ENCODE results near the gene BBC3. TPM values are rescaled to one million over a fixed set of nuclear protein-coding genes. Genes with fewer than 3 reads are reported as not detected.

BBC3 gene
- total and polyA plus RNA-seq, 2 of the 4 experiments (the other 2 are of a cell fraction), result 1.6 to 6.5 TPM

DNA sequence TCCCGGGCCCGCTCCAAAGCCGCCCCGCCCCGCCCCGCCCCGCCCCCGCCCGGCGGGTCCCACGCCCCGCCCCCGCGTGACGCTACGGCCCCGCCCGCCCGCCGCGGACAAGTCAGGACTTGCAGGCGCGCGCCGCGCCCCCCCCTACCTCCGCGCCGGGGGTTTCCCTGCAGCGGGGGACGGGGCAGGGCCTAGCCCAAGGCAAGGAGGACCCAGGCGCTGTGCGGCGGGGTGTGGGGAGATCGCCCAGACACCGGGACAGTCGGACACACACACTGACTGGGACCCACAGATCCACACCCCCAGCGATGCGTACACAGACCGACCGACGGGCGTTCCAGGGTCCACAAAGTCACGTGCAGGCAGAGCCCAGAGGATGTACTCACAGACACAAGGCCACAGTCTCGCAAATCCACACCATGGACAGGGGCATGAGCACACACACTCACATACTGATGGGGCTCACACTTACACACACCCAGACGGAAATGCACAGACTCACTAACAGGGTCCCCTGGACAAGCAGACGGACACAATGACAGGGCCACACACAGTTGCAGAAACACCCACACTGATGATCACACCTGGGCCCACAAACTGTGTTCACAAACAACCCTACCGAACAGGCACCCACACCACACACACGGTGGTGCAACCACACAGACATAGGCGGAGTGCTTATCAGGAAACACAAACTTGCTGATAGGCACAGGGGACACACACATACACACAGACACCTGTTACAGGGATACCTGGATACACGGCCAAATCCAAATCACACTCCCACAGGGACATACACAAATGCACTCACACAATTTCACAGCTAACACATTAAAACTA is 436 bp upstream of the BBC3 start:
- H3K9ac ChIP-seq (ENCODE audit: low read depth, low read length), result peak overlapping the region; percentile 77
- peak overlapping the region; percentile 78 for H3K4me2 ChIP-seq (ENCODE audit: low read depth, low read length)
- H3K56ac ChIP-seq (ENCODE audit: extremely low read depth, insufficient read depth, low read length), result peak overlapping the region; percentile 90
- H2AK9ac ChIP-seq (replicated peaks; ENCODE audit: low read depth, low read length, poor library complexity), result peak overlapping the region; percentile 99
- H3K9me1 ChIP-seq (ENCODE audit: insufficient read depth, low read length), result peaks cover 21% of the 10 kb centered on the region
- dilution Hi-C loops (cut with HindIII; ENCODE audit: low sequenced_read_pairs, unreplicated experiment), result no loop called here
- H3K18ac ChIP-seq (ENCODE audit: low read depth, low read length), result peak overlapping the region; percentile 64
- peak overlapping the region; percentile 96 for H3K4me3 ChIP-seq (ENCODE audit: insufficient read depth, low read depth, low read length)
- H3K23ac ChIP-seq (ENCODE audit: low read depth, low read length), result peak overlapping the region; percentile 100
- BruUV-seq (replicated peaks), result no TSS peak
- H2BK5ac ChIP-seq (ENCODE audit: low read depth, low read length, poor library complexity, severe bottlenecking), result peak overlapping the region; percentile 99
- H3K79me1 ChIP-seq (ENCODE audit: low read depth in 1 of 2, low read length in 2 of 2), result peaks cover 10 to 44% of the 10 kb centered on the region in 2 experiments
- peak overlapping the region; percentile 96 for H3K27ac ChIP-seq (ENCODE audit: insufficient read depth, low read length)
- no peaks in the 10 kb centered on the region for H3K36me3 ChIP-seq (ENCODE audit: control insufficient read depth, insufficient read depth, low read length)
- in situ Hi-C loops (cut with MboI; ENCODE audit: low sequenced_read_pairs), result no loop called here
- H4K91ac ChIP-seq (ENCODE audit: insufficient read depth, low read depth, low read length), result peak overlapping the region; percentile 94
- H3K4ac ChIP-seq (ENCODE audit: low read depth, low read length), result peak overlapping the region; percentile 100
- peak overlapping the region; percentile 38 for H4K5ac ChIP-seq (ENCODE audit: low read depth, low read length)
- peak overlapping the region; percentile 98 for H2BK120ac ChIP-seq (ENCODE audit: low read depth, low read length)
- H2BK20ac ChIP-seq (ENCODE audit: low read depth, low read length), result peak overlapping the region; percentile 100
- ATAC-seq (ENCODE audit: low read depth) (peak; percentile 60), DNase-seq (peak; percentile 90)
- H4K20me1 ChIP-seq (ENCODE audit: insufficient read depth, low read length), result peaks cover 29% of the 10 kb centered on the region
- ChIA-PET CTCF (no interaction called here), POLR2A (ENCODE audit: unreplicated experiment) (interaction anchor here (0.8 kb wide), 1 partner anchor 444 kb away, joined by 4 read pairs; no protein-coding TSS in a partner anchor)
- peak overlapping the region; percentile 100 for H3K14ac ChIP-seq (replicated peaks; ENCODE audit: low read depth, low read length)
- no peaks in the 10 kb centered on the region for H3K9me3 ChIP-seq (ENCODE audit: control insufficient read depth, insufficient read depth, low read length)
- peak overlapping the region; percentile 100; the same call in 2 of the 3 replicates for H2BK15ac ChIP-seq (ENCODE audit: low read depth, low read length)
- H2AFZ ChIP-seq (replicated peaks; ENCODE audit: low read length, poor library complexity), result peak overlapping the region; percentile 97
- 10% methylated on average over 17 of the region's 51 CpGs; no CpG with 5 or more reads in 1 of the 2 experiments for WGBS, 2 experiments (ENCODE audit: extremely low coverage in 2 of 2, insufficient read length in 1 of 2)
- peak overlapping the region; percentile 100 for H2AK5ac ChIP-seq (ENCODE audit: low read depth, low read length)
- H3K4me1 ChIP-seq (ENCODE audit: control insufficient read depth, insufficient read depth, low read length), result peaks cover 24% of the 10 kb centered on the region
- intact Hi-C loops (cut with micrococcal nuclease), result no loop called here
- H4K8ac ChIP-seq (ENCODE audit: low read depth in 2 of 2, low read length in 2 of 2), result peak overlapping the region; percentile 85 to 96
- H3K27me3 ChIP-seq (ENCODE audit: control insufficient read depth, insufficient read depth, low read length), result no peaks in the 10 kb centered on the region
- TF ChIP-seq CEBPB (IDR thresholded peaks at IDR 0.05; ENCODE audit: low read depth, low read length) (no peak), NFE2L2 (IDR thresholded peaks at IDR 0.05; ENCODE audit: low read depth, low read length) (no peak), BHLHE40 (IDR thresholded peaks at IDR 0.05; ENCODE audit: low read depth, low read length) (peak; percentile 95), RAD21 (IDR thresholded peaks at IDR 0.05; ENCODE audit: low read length) (no peak), SMC3 (IDR thresholded peaks at IDR 0.05; ENCODE audit: low read depth, low read length) (no peak), RCOR1 (IDR thresholded peaks at IDR 0.05; ENCODE audit: insufficient replicate concordance, low read length) (no peak), MXI1 (IDR thresholded peaks at IDR 0.05; ENCODE audit: borderline replicate concordance, low read depth, low read length) (peak; percentile 78), RFX5 (IDR thresholded peaks at IDR 0.05; ENCODE audit: low read depth, low read length) (no peak), POLR2A (IDR thresholded peaks at IDR 0.05; ENCODE audit: low read depth, low read length) (peak; percentile 68; the same call in 1 of the 2 replicates), FOS (IDR thresholded peaks at IDR 0.05; ENCODE audit: low read depth, low read length) (no peak), CHD1 (IDR thresholded peaks at IDR 0.05; ENCODE audit: low read depth, low read length) (no peak)
- TF ChIP-seq, protein P1, sequence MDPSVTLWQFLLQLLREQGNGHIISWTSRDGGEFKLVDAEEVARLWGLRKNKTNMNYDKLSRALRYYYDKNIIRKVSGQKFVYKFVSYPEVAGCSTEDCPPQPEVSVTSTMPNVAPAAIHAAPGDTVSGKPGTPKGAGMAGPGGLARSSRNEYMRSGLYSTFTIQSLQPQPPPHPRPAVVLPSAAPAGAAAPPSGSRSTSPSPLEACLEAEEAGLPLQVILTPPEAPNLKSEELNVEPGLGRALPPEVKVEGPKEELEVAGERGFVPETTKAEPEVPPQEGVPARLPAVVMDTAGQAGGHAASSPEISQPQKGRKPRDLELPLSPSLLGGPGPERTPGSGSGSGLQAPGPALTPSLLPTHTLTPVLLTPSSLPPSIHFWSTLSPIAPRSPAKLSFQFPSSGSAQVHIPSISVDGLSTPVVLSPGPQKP (IDR thresholded peaks at IDR 0.05; ENCODE audit: borderline replicate concordance, low read depth, low read length), result no peak
- TF ChIP-seq, protein P2, sequence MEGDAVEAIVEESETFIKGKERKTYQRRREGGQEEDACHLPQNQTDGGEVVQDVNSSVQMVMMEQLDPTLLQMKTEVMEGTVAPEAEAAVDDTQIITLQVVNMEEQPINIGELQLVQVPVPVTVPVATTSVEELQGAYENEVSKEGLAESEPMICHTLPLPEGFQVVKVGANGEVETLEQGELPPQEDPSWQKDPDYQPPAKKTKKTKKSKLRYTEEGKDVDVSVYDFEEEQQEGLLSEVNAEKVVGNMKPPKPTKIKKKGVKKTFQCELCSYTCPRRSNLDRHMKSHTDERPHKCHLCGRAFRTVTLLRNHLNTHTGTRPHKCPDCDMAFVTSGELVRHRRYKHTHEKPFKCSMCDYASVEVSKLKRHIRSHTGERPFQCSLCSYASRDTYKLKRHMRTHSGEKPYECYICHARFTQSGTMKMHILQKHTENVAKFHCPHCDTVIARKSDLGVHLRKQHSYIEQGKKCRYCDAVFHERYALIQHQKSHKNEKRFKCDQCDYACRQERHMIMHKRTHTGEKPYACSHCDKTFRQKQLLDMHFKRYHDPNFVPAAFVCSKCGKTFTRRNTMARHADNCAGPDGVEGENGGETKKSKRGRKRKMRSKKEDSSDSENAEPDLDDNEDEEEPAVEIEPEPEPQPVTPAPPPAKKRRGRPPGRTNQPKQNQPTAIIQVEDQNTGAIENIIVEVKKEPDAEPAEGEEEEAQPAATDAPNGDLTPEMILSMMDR (conservative IDR thresholded peaks at IDR 0.05; ENCODE audit: low read depth, low read length), result no peak
- TF ChIP-seq, protein P3, sequence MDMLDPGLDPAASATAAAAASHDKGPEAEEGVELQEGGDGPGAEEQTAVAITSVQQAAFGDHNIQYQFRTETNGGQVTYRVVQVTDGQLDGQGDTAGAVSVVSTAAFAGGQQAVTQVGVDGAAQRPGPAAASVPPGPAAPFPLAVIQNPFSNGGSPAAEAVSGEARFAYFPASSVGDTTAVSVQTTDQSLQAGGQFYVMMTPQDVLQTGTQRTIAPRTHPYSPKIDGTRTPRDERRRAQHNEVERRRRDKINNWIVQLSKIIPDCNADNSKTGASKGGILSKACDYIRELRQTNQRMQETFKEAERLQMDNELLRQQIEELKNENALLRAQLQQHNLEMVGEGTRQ (IDR thresholded peaks at IDR 0.05; ENCODE audit: low read depth, low read length), result peak; percentile 92
